CD4-positive, alpha-beta T cell treated with Interferon gamma for 1 hour (primary cell): ENCODE results near the gene HEPACAM.

Experiments
- DNase-seq: peaks from one replicate; pipeline ENCODE4 v3.0.0-alpha.2; 2020

HEPACAM gene

GRCh38 chr11:124898711-124899110, 37.1 kb downstream of the HEPACAM start:
- no peak for DNase-seq

- DNase-seq = no peak
These were observed 37.6 kb downstream of the HEPACAM start for GRCh38 chr11:124898263-124898680.

- no peak for DNase-seq
These were observed 38.1 kb downstream of the HEPACAM start, which contains the start of gene ROBO4 for GRCh38 chr11:124897674-124898262. ROBO4 (minus strand) TSS chr11:124897865; CDS start chr11:124897795, 70 bp downstream.

GRCh38 chr11:124896821-124897391, 38.9 kb downstream of the HEPACAM start:
- DNase-seq = no peak

- no peak for DNase-seq
These were observed 39.6 kb downstream of the HEPACAM start for GRCh38 chr11:124896071-124896750.

GRCh38 chr11:124895471-124895971, 40.3 kb downstream of the HEPACAM start:
- DNase-seq = no peak

- no peak for DNase-seq
These were observed 41.0 kb downstream of the HEPACAM start for GRCh38 chr11:124894606-124895430.

GRCh38 chr11:124893781-124894401, 42.0 kb downstream of the HEPACAM start:
- DNase-seq = no peak

GRCh38 chr11:124892750-124893454, 42.9 kb downstream of the HEPACAM start:
- DNase-seq = no peak

GRCh38 chr11:124892146-124892545, 43.7 kb downstream of the HEPACAM start:
- no peak for DNase-seq

- DNase-seq = no peak
These were observed 44.4 kb downstream of the HEPACAM start for GRCh38 chr11:124891373-124891861.

- DNase-seq = no peak
These were observed 45.0 kb downstream of the HEPACAM start for GRCh38 chr11:124890683-124891372.

- DNase-seq = no peak
These were observed 45.7 kb downstream of the HEPACAM start for GRCh38 chr11:124890151-124890550.

- no peak for DNase-seq
These were observed 46.4 kb downstream of the HEPACAM start for GRCh38 chr11:124889191-124890091.

- DNase-seq = no peak
These were observed 48.2 kb downstream of the HEPACAM start for GRCh38 chr11:124887667-124888013.

- no peak for DNase-seq
These were observed 48.7 kb downstream of the HEPACAM start for GRCh38 chr11:124886978-124887666.

GRCh38 chr11:124886476-124886875, 49.4 kb downstream of the HEPACAM start:
- no peak for DNase-seq

GRCh38 chr11:124884869-124885479, 50.9 kb downstream of the HEPACAM start:
- no peak for DNase-seq

GRCh38 chr11:124884340-124884739, 51.5 kb downstream of the HEPACAM start:
- DNase-seq = no peak
